ENCODE results near the gene ZNF320. TPM values are rescaled to one million over a fixed set of nuclear protein-coding genes. Genes with fewer than 3 reads are reported as not detected.

The ZNF320 gene
- total RNA-seq, 1 experiment from 2014 or later = 3.8 TPM

Other genes with a start within 250 kb of the ZNF320 start
- 9.7 and 11.7 TPM in 2 replicates for gene ZNF611, start 162.6 kb downstream of the ZNF320 start, total RNA-seq (2014; rRNA removed; shearing (Covaris generic))
- 0.12 TPM in 1 of 2 replicates, not detected in the other for gene ZNF600, start 110.8 kb downstream of the ZNF320 start, total RNA-seq (2014; rRNA removed; shearing (Covaris generic))
- 10.5 and 12.0 TPM in 2 replicates for gene ZNF28, start 76.0 kb downstream of the ZNF320 start, total RNA-seq (2014; rRNA removed; shearing (Covaris generic))
- gene ZNF468, start 40.0 kb downstream of the ZNF320 start, total RNA-seq (2014; rRNA removed; shearing (Covaris generic)) = 11.4 and 12.3 TPM in 2 replicates
- gene ZNF888, start 25.8 kb upstream of the ZNF320 start, total RNA-seq (2014; rRNA removed; shearing (Covaris generic)) = 6.6 and 7.8 TPM in 2 replicates
- gene ZNF816, start 65.2 kb upstream of the ZNF320 start, total RNA-seq (2014; rRNA removed; shearing (Covaris generic)) = 10.7 and 12.0 TPM in 2 replicates
- gene ERVV-1, start 116.3 kb upstream of the ZNF320 start, total RNA-seq (2014; rRNA removed; shearing (Covaris generic)) = not detected in 2 replicates
- gene ERVV-2, start 147.1 kb upstream of the ZNF320 start, total RNA-seq (2014; rRNA removed; shearing (Covaris generic)) = 0.22 TPM in 1 of 2 replicates, not detected in the other
- gene ZNF160, start 205.8 kb upstream of the ZNF320 start, total RNA-seq (2014; rRNA removed; shearing (Covaris generic)) = 19.6 and 20.6 TPM in 2 replicates
- 0.22 TPM in 1 of 2 replicates, not detected in the other for gene ZNF415, start 235.3 kb upstream of the ZNF320 start, total RNA-seq (2014; rRNA removed; shearing (Covaris generic))

All from A172 (cell line).